GM23248 (cell line): ENCODE results near the gene FKBP14. TPM values are rescaled to one million over a fixed set of nuclear protein-coding genes. Genes with fewer than 3 reads are reported as not detected.
"Not testable (repeated sequence)": the region's sequence is repeated elsewhere in the genome, so short reads cannot be mapped to it uniquely, and the experiment has no call there.

Experiments used
- DNase-seq: peaks from one replicate; pipeline ENCODE4 v3.0.0-alpha.2; 2015
- H2AFZ ChIP-seq: fragments of 200-600 bp; sonication (generic); 2 replicates; pipeline ENCODE4 v1.6.1; 2016; ENCODE audit warnings: antibody characterized with exemption
- H3F3A ChIP-seq: fragments of 200-600 bp; sonication (generic); 2 replicates; pipeline ENCODE4 v1.6.1; 2016; ENCODE audit warnings: mild to moderate bottlenecking, antibody characterized with exemption, mixed run types; ENCODE audit not compliant: insufficient read depth
- H3K27ac ChIP-seq: fragments of 200-600 bp; sonication (generic); 2 replicates; pipeline ENCODE4 v1.5.1; 2016; ENCODE audit warnings: mild to moderate bottlenecking
- H3K27me3 ChIP-seq: fragments of 200-600 bp; sonication (generic); replicated peaks from 2 replicates; pipeline ENCODE4 v1.6.1; 2016; ENCODE audit warnings: mild to moderate bottlenecking; ENCODE audit not compliant: insufficient read depth
- H3K36me3 ChIP-seq: fragments of 200-600 bp; sonication (generic); 2 replicates; pipeline ENCODE4 v1.6.1; 2016; ENCODE audit warnings: low read depth, mild to moderate bottlenecking
- H3K4me1 ChIP-seq: fragments of 200-600 bp; sonication (generic); 2 replicates; pipeline ENCODE4 v1.6.1; 2016; ENCODE audit warnings: mild to moderate bottlenecking; ENCODE audit not compliant: insufficient read depth
- H3K4me2 ChIP-seq: fragments of 200-600 bp; sonication (generic); one replicate; pipeline ENCODE4 v1.6.1; 2016; ENCODE audit warnings: mild to moderate bottlenecking; ENCODE audit not compliant: unreplicated experiment
- H3K4me3 ChIP-seq: fragments of 200-600 bp; sonication (generic); 2 replicates; pipeline ENCODE4 v1.5.1; 2016; ENCODE audit warnings: mild to moderate bottlenecking
- H3K79me2 ChIP-seq: fragments of 200-600 bp; sonication (generic); 2 replicates; pipeline ENCODE4 v1.6.1; 2016; ENCODE audit warnings: mild to moderate bottlenecking; ENCODE audit not compliant: insufficient read depth
- H3K9ac ChIP-seq: fragments of 200-600 bp; sonication (generic); 2 replicates; pipeline ENCODE4 v1.6.1; 2016; ENCODE audit warnings: mild to moderate bottlenecking
- H3K9me2 ChIP-seq: fragments of 200-600 bp; sonication (generic); 2 replicates; pipeline ENCODE4 v1.6.1; 2016; ENCODE audit warnings: mixed run types, mild to moderate bottlenecking, moderate library complexity; ENCODE audit not compliant: insufficient read depth
- H3K9me3 ChIP-seq: fragments of 200-600 bp; sonication (generic); one replicate; pipeline ENCODE4 v1.6.1; 2017; ENCODE audit warnings: low read depth
- H4K20me1 ChIP-seq: fragments of 200-600 bp; sonication (generic); 2 replicates; pipeline ENCODE4 v1.6.0; 2016; ENCODE audit not compliant: insufficient read depth
- EZH2 ChIP-seq: fragments of 200-600 bp; sonication (generic); IDR thresholded peaks from 2 replicates; pipeline ENCODE4 v1.6.1; 2018; ENCODE audit warnings: antibody characterized with exemption, mild to moderate bottlenecking; ENCODE audit not compliant: insufficient read depth, poor library complexity, severe bottlenecking
- EZH2phosphoT487 ChIP-seq: fragments of 200-600 bp; sonication (generic); IDR thresholded peaks from 2 replicates; pipeline ENCODE4 v1.6.1; 2018; ENCODE audit warnings: antibody characterized with exemption, moderate library complexity, mild to moderate bottlenecking, low read depth; ENCODE audit not compliant: insufficient read depth
- WGBS, 2 experiments: methylation state at CpG; one replicate each; pipeline ENCODE4 v1.1.6; 2015 to 2017; ENCODE audit warnings: low lambda C conversion rate in 2 of 2, low coverage in 1 of 2; ENCODE audit errors: missing lambda C conversion rate in 2 of 2; 5-methylcytosine and 5-hydroxymethylcytosine counted together
- in situ Hi-C: fragments of 300-500 bp; cut with MboI; formaldehyde crosslinking; loops from 2 replicates; pipeline ENCODE4 v1.15.0; 2020
- polyA plus RNA-seq: library from polyadenylated mRNA; unstranded; fragments of >200 nt; fragmentation: Nextera tagmentation; extraction: Ambion mirVana; gene quantifications from 2 replicates; pipeline ENCODE4 v1.2.1, GENCODE V29; 2016
- total RNA-seq: library from RNA; depleted of rRNA; stranded (reverse); fragments of >200 nt; shearing (Covaris generic); gene quantifications from 2 replicates; pipeline ENCODE4 v1.2.3, GENCODE V29; 2014

FKBP14 gene
- total and polyA plus RNA-seq, 2 experiments from 2014 or later: 31.8 to 50.7 TPM

GRCh38 chr7:30062587-30062986, 36.1 kb upstream of the FKBP14 start:
- peak; percentile 61 for DNase-seq
- H3K27ac ChIP-seq: no peak overlapping the region
- no peaks in the 10 kb centered on the region for H3K9me2 ChIP-seq
- H3K36me3 ChIP-seq: no peaks in the 10 kb centered on the region
- TF ChIP-seq EZH2phosphoT487: no peak
- no peak for TF ChIP-seq EZH2
- peaks cover 5% of the 10 kb centered on the region for H3F3A ChIP-seq
- no peaks in the 10 kb centered on the region for H3K27me3 ChIP-seq
- no peaks in the 10 kb centered on the region for H3K79me2 ChIP-seq
- in situ Hi-C loops: loop anchor here (25.0 kb wide), 1 partner anchor 300 kb away; no protein-coding TSS in a partner anchor
- WGBS, 2 experiments: 0 to 5% methylated on average over 1 of the region's 1 CpG
- H3K4me2 ChIP-seq: no peak overlapping the region
- no peak overlapping the region for H3K9ac ChIP-seq
- no peaks in the 10 kb centered on the region for H4K20me1 ChIP-seq
- H3K4me3 ChIP-seq: no peak overlapping the region
- H3K9me3 ChIP-seq: no peaks in the 10 kb centered on the region
- no peak overlapping the region for H2AFZ ChIP-seq
- peaks cover 1% of the 10 kb centered on the region; the same call in 1 of the 2 replicates for H3K4me1 ChIP-seq

GRCh38 chr7:30061786-30062185, 35.3 kb upstream of the FKBP14 start:
- not testable (repeated sequence) for H3K27me3 ChIP-seq, H3K4me2 ChIP-seq, H3K9me2 ChIP-seq, H4K20me1 ChIP-seq, H3K36me3 ChIP-seq, H3K27ac ChIP-seq, H2AFZ ChIP-seq, H3K9ac ChIP-seq, H3K9me3 ChIP-seq, H3K4me1 ChIP-seq, H3K79me2 ChIP-seq, H3K4me3 ChIP-seq, H3F3A ChIP-seq
- WGBS, 2 experiments: 28 to 35% methylated on average over 3 of the region's 3 CpGs
- in situ Hi-C loops: loop anchor here (25.0 kb wide), 1 partner anchor 299 kb away; no protein-coding TSS in a partner anchor
- peak; percentile 59 for DNase-seq

- no peaks in the 10 kb centered on the region for H3K4me1 ChIP-seq
- no peaks in the 10 kb centered on the region for H3K9me3 ChIP-seq
- H3K4me2 ChIP-seq: no peak overlapping the region
- H3K27me3 ChIP-seq: no peaks in the 10 kb centered on the region
- TF ChIP-seq EZH2phosphoT487 (no peak), EZH2 (no peak)
- H3K36me3 ChIP-seq: peaks cover 13% of the 10 kb centered on the region; the same call in 1 of the 2 replicates
- H4K20me1 ChIP-seq: no peaks in the 10 kb centered on the region
- H2AFZ ChIP-seq: no peak overlapping the region
- in situ Hi-C loops: loop anchor here (25.0 kb wide), 1 partner anchor 295 kb away; no protein-coding TSS in a partner anchor
- H3K27ac ChIP-seq: no peak overlapping the region
- H3F3A ChIP-seq: no peaks in the 10 kb centered on the region; the same call in 1 of the 2 replicates
- no peaks in the 10 kb centered on the region for H3K79me2 ChIP-seq
- no peak overlapping the region for H3K4me3 ChIP-seq
- no peak overlapping the region for H3K9ac ChIP-seq
- H3K9me2 ChIP-seq: no peaks in the 10 kb centered on the region
- DNase-seq: peak; percentile 21
Observed at GRCh38 chr7:30057741-30058140, 31.2 kb upstream of the FKBP14 start.

- in situ Hi-C loops: loop anchor here (25.0 kb wide), 1 partner anchor 291 kb away; no protein-coding TSS in a partner anchor
- no peaks in the 10 kb centered on the region for H3K4me1 ChIP-seq
- H3K4me2 ChIP-seq: no peak overlapping the region
- no peaks in the 10 kb centered on the region for H4K20me1 ChIP-seq
- no peak overlapping the region for H3K27ac ChIP-seq
- H3K27me3 ChIP-seq: no peaks in the 10 kb centered on the region
- H3K79me2 ChIP-seq: no peaks in the 10 kb centered on the region
- no peak overlapping the region for H3K9ac ChIP-seq
- DNase-seq: no peak
- no peaks in the 10 kb centered on the region for H3K9me2 ChIP-seq
- H3K9me3 ChIP-seq: no peaks in the 10 kb centered on the region
- no peak overlapping the region for H3K4me3 ChIP-seq
- no peak for TF ChIP-seq EZH2phosphoT487
- no peak for TF ChIP-seq EZH2
- H3F3A ChIP-seq: no peaks in the 10 kb centered on the region; the same call in 1 of the 2 replicates
- no peak overlapping the region for H2AFZ ChIP-seq
- 98 to 100% methylated on average over 3 of the region's 3 CpGs for WGBS, 2 experiments
- peaks cover 21% of the 10 kb centered on the region for H3K36me3 ChIP-seq
Observed at GRCh38 chr7:30053068-30053467, 26.6 kb upstream of the FKBP14 start.

GRCh38 chr7:30049173-30049572, 22.7 kb upstream of the FKBP14 start:
- Histone ChIP-seq H3K9ac (no peak overlapping the region), H3K27ac (no peak overlapping the region), H3K4me1 (no peaks in the 10 kb centered on the region), H3K9me3 (no peaks in the 10 kb centered on the region), H3K27me3 (no peaks in the 10 kb centered on the region), H3K79me2 (peaks cover 6% of the 10 kb centered on the region; the same call in 1 of the 2 replicates), H3K4me3 (no peak overlapping the region), H3K9me2 (no peaks in the 10 kb centered on the region), H4K20me1 (no peaks in the 10 kb centered on the region), H3K4me2 (no peak overlapping the region), H3K36me3 (peaks cover 17% of the 10 kb centered on the region), H2AFZ (no peak overlapping the region), H3F3A (no peaks in the 10 kb centered on the region; the same call in 1 of the 2 replicates)
- no peak for DNase-seq
- 98% methylated on average over 4 of the region's 4 CpGs for WGBS, 2 experiments
- in situ Hi-C loops: no loop called here
- TF ChIP-seq EZH2 (no peak), EZH2phosphoT487 (no peak)
